Panc1 (cell line): ENCODE results near the gene MTSS2. TPM values are rescaled to one million over a fixed set of nuclear protein-coding genes. Genes with fewer than 3 reads are reported as not detected.

Source experiments
- ATAC-seq: fragments of 200-7000 bp; cut with Tn5 transposase; 2 replicates; pipeline ENCODE4 v1.9.1; 2020; ENCODE audit warnings: mild to moderate bottlenecking, moderate library complexity
- BruUV-seq: library from RNA; stranded (reverse); fragments of 400-500 nt; replicated peaks from 2 replicates; lab custom pipeline; 2021; lab: Mats Ljungman, UMichigan
- CTCF ChIA-PET: fragments of 300-600 bp; sonication (Branson Sonifier 250); formaldehyde crosslinking; loops from one replicate; lab custom pipeline; 2022; ENCODE audit warnings: antibody characterized with exemption; lab: Charles Lee
- POLR2A ChIA-PET: fragments of 300-600 bp; sonication (Branson Sonifier 250); formaldehyde crosslinking; loops from one replicate; lab custom pipeline; 2022; ENCODE audit warnings: antibody characterized with exemption; lab: Charles Lee
- DNase-seq: peaks from one replicate; pipeline ENCODE4 v3.0.0-alpha.2; 2010; ENCODE audit warnings: low read depth, low spot score
- H3K27ac ChIP-seq: 2 replicates; pipeline ENCODE4 v1.5.1; 2011; ENCODE audit warnings: mild to moderate bottlenecking, low read length, inconsistent platforms
- H3K27me3 ChIP-seq: fragments of 200-500 bp; sonication (Bioruptor generic); 2 replicates; pipeline ENCODE4 v1.6.0; 2014; ENCODE audit warnings: low read length, inconsistent platforms; ENCODE audit not compliant: control insufficient read depth, insufficient read depth
- H3K36me3 ChIP-seq: fragments of 200-500 bp; sonication (Bioruptor generic); 2 replicates; pipeline ENCODE4 v1.5.1; 2014; ENCODE audit warnings: inconsistent platforms, mild to moderate bottlenecking, low read length, moderate library complexity; ENCODE audit not compliant: control insufficient read depth, insufficient read depth
- H3K4me1 ChIP-seq: 2 replicates; pipeline ENCODE4 v1.5.1; 2011; ENCODE audit warnings: inconsistent platforms, mild to moderate bottlenecking, low read length, moderate library complexity; ENCODE audit not compliant: control insufficient read depth, insufficient read depth
- H3K4me3 ChIP-seq, 2 experiments: 2 replicates each; pipeline ENCODE4 v1.5.1; 2011 to 2012; ENCODE audit warnings: low read depth in 2 of 2, low read length in 2 of 2, mild to moderate bottlenecking in 2 of 2, inconsistent platforms in 1 of 2, moderate library complexity in 1 of 2
- H3K9me3 ChIP-seq: fragments of 200-500 bp; sonication (Bioruptor generic); 2 replicates; pipeline ENCODE4 v1.5.1; 2014; ENCODE audit warnings: low read depth, mild to moderate bottlenecking, inconsistent platforms, low read length, moderate library complexity; ENCODE audit not compliant: control insufficient read depth, insufficient read depth
- POLR2AphosphoS5 ChIP-seq: IDR thresholded peaks from 2 replicates; pipeline ENCODE4 v1.6.1; 2012; ENCODE audit warnings: mild to moderate bottlenecking, low read depth, low read length, moderate library complexity
- SIN3A ChIP-seq: IDR thresholded peaks from 2 replicates; pipeline ENCODE4 v1.6.1; 2012; ENCODE audit warnings: low read depth, mild to moderate bottlenecking, low read length, moderate library complexity, borderline replicate concordance; ENCODE audit not compliant: insufficient read depth
- TCF7L2 ChIP-seq: IDR thresholded peaks from 2 replicates; pipeline ENCODE4 v1.6.1; 2011; ENCODE audit warnings: mild to moderate bottlenecking, low read depth, low read length, inconsistent platforms
- in situ Hi-C: cut with HindIII; loops from 2 replicates; pipeline ENCODE4 v1.10.0; 2016; ENCODE audit warnings: low sequenced_read_pairs, low pct_unique_long_range_greater_than_20kb
- intact Hi-C: fragments of 100-400 bp; cut with micrococcal nuclease; formaldehyde crosslinking; loops from one replicate; pipeline ENCODE4 v1.10.0; 2022; ENCODE audit not compliant: unreplicated experiment
- total RNA-seq: library from RNA; stranded (reverse); gene quantifications from one replicate; pipeline ENCODE4 v1.2.1, GENCODE V29; 2021; ENCODE audit not compliant: unreplicated experiment
- TF ChIP-seq, protein P1 (sequence below), 2 experiments: IDR thresholded peaks; 2 replicates each; pipeline ENCODE4 v1.6.1; 2011 to 2012; ENCODE audit warnings: low read depth in 2 of 2, control low read depth in 1 of 2, low read length in 1 of 2, mild to moderate bottlenecking in 1 of 2, moderate library complexity in 1 of 2; ENCODE audit not compliant: insufficient read depth in 1 of 2
- TF ChIP-seq, protein P2 (sequence below): fragments of 450-650 bp; IDR thresholded peaks from 2 replicates; pipeline ENCODE4 v1.5.1; 2017; ENCODE audit warnings: mild to moderate bottlenecking

MTSS2 gene
- total RNA-seq, 1 experiment from 2014 or later, result 55.7 TPM

DNA sequence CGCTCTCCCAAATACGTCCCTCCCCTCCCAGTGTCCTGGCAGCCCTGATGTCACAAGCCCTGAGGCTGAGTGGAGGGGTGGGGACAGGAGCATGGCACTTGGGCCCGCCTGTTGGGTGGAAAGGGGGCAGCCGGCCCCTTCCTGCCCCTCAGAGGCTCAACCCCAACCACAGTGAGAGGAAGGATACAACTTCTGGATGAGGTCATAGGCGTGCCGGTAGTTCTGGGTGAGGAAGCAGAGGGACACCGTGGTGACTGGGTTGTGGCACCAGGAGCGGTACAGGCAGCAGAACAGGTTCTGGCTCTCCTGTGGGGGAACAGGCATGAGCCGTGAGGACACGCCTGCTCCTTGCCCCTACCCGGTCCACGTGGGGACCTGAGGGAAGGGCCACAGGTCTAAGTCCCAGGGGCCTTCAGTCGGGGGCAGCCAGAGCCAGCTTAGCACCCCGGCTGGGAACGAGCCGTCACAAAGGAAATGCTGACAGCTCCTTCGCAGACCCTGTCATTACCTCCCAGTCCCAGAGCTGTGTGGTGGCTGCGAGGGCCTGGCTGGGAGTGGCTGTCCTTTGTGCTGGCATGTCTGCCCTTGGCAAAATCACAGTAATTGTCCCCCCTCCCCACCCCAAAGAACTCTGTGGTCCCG lies 11.2 kb upstream of the MTSS2 start:
- Histone ChIP-seq H3K27me3 (no peaks in the 10 kb centered on the region), H3K4me1 (peaks cover 33% of the 10 kb centered on the region), H3K27ac (0 out of 2 replicates have a peak overlapping the region, but pooled peaks have one; percentile 23), H3K4me3 (no peak overlapping the region), H3K9me3 (no peaks in the 10 kb centered on the region), H3K36me3 (no peaks in the 10 kb centered on the region)
- TF ChIP-seq POLR2AphosphoS5 (no peak), SIN3A (no peak), TCF7L2 (no peak)
- TF ChIP-seq, protein P1, sequence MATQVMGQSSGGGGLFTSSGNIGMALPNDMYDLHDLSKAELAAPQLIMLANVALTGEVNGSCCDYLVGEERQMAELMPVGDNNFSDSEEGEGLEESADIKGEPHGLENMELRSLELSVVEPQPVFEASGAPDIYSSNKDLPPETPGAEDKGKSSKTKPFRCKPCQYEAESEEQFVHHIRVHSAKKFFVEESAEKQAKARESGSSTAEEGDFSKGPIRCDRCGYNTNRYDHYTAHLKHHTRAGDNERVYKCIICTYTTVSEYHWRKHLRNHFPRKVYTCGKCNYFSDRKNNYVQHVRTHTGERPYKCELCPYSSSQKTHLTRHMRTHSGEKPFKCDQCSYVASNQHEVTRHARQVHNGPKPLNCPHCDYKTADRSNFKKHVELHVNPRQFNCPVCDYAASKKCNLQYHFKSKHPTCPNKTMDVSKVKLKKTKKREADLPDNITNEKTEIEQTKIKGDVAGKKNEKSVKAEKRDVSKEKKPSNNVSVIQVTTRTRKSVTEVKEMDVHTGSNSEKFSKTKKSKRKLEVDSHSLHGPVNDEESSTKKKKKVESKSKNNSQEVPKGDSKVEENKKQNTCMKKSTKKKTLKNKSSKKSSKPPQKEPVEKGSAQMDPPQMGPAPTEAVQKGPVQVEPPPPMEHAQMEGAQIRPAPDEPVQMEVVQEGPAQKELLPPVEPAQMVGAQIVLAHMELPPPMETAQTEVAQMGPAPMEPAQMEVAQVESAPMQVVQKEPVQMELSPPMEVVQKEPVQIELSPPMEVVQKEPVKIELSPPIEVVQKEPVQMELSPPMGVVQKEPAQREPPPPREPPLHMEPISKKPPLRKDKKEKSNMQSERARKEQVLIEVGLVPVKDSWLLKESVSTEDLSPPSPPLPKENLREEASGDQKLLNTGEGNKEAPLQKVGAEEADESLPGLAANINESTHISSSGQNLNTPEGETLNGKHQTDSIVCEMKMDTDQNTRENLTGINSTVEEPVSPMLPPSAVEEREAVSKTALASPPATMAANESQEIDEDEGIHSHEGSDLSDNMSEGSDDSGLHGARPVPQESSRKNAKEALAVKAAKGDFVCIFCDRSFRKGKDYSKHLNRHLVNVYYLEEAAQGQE (IDR thresholded peaks at IDR 0.05; ENCODE audit: insufficient read depth in 1 of 2, low read depth in 2 of 2, low read length in 1 of 2), result no peak
- TF ChIP-seq, protein P2, sequence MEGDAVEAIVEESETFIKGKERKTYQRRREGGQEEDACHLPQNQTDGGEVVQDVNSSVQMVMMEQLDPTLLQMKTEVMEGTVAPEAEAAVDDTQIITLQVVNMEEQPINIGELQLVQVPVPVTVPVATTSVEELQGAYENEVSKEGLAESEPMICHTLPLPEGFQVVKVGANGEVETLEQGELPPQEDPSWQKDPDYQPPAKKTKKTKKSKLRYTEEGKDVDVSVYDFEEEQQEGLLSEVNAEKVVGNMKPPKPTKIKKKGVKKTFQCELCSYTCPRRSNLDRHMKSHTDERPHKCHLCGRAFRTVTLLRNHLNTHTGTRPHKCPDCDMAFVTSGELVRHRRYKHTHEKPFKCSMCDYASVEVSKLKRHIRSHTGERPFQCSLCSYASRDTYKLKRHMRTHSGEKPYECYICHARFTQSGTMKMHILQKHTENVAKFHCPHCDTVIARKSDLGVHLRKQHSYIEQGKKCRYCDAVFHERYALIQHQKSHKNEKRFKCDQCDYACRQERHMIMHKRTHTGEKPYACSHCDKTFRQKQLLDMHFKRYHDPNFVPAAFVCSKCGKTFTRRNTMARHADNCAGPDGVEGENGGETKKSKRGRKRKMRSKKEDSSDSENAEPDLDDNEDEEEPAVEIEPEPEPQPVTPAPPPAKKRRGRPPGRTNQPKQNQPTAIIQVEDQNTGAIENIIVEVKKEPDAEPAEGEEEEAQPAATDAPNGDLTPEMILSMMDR, result no peak
- DNase-seq, result no peak
- CTCF ChIA-PET, result no interaction called here
- BruUV-seq, result no TSS peak
- intact Hi-C loops (loop anchor here (5.0 kb wide), 1 partner anchor 55 kb away; no protein-coding TSS in a partner anchor), in situ Hi-C loops (no loop called here)
- POLR2A ChIA-PET, result interaction anchor here (0.5 kb wide), 1 partner anchor 104 kb away, joined by 3 read pairs; the partner anchor contains the start of gene VAC14
- ATAC-seq, result no peak

DNA sequence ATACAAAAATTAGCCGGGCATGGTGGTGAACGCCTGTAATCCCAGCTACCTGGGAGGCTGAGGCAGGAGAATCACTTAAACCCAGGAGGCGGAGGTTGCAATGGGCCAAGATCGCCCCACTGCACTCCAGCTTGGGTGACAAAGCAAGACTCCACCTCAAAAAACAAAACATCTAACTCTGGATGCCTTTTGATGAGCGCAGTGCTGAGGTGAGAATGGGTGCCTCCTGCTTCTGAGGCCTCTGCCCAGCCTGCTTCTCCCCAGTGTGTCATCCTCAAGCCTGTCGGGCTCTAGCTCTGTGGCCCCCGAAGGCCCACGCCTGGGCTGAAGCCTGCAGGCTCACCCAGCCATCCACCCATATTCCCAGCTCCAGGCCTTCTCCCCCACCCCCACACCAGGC lies 10.5 kb upstream of the MTSS2 start:
- intact Hi-C loops, result loop anchor here (5.0 kb wide), 1 partner anchor 56 kb away; no protein-coding TSS in a partner anchor
- CTCF ChIA-PET, result no interaction called here
- POLR2A ChIA-PET, result no interaction called here
- TF ChIP-seq, protein P1 (IDR thresholded peaks at IDR 0.05; ENCODE audit: insufficient read depth in 1 of 2, low read depth in 2 of 2, low read length in 1 of 2), result no peak
- TF ChIP-seq, protein P2, result no peak
- TF ChIP-seq TCF7L2 (no peak), SIN3A (no peak), POLR2AphosphoS5 (no peak)
- Histone ChIP-seq H3K36me3 (no peaks in the 10 kb centered on the region), H3K27me3 (no peaks in the 10 kb centered on the region), H3K4me3 (no peak overlapping the region), H3K4me1 (peaks cover 36% of the 10 kb centered on the region), H3K9me3 (no peaks in the 10 kb centered on the region), H3K27ac (no peak overlapping the region)
- BruUV-seq, result no TSS peak
- in situ Hi-C loops, result no loop called here
- ATAC-seq, result no peak
- DNase-seq, result no peak
